Vagina (tissue), 2 donors: ENCODE measurements around the gene VAV1.

ENCODE experiments used
- POLR2A ChIP-seq, 2 donors: fragments of 450-650 bp; IDR thresholded peaks; one replicate each; pipeline ENCODE4 v1.6.1; 2017; ENCODE audit warnings: antibody characterized with exemption in 2 of 2, mild to moderate bottlenecking in 2 of 2, moderate library complexity in 2 of 2
- TF ChIP-seq, protein P1 (sequence below), 3 experiments: fragments of 450-650 bp in 2 of 3; fragments of 200-600 bp in 1 of 3; sonication (generic) in 1 of 3; IDR thresholded peaks; one replicate each; pipeline ENCODE4 v1.5.1; 2017 to 2019; ENCODE audit warnings: antibody characterized with exemption in 3 of 3, mild to moderate bottlenecking in 2 of 3, moderate library complexity in 2 of 3

DNA sequence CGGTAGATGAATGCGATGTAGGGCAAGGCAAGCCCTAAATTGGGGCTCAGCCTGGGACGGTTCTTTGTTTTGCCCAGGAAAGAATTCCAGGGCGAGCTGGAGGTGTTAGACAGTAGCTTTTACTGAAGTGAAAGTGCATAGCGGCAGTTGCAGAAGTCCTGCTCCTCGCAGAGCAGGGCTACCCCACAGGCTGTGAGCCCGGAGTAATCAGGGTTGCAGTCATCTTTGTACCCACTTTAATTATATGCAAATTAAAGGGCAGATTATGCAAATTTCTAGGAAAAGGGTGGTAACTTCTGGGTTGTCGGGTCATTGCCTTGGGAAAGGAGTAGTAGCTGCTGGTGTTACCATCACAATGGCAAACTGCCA is 30.5 kb downstream of the VAV1 start:
- TF ChIP-seq, protein P1, sequence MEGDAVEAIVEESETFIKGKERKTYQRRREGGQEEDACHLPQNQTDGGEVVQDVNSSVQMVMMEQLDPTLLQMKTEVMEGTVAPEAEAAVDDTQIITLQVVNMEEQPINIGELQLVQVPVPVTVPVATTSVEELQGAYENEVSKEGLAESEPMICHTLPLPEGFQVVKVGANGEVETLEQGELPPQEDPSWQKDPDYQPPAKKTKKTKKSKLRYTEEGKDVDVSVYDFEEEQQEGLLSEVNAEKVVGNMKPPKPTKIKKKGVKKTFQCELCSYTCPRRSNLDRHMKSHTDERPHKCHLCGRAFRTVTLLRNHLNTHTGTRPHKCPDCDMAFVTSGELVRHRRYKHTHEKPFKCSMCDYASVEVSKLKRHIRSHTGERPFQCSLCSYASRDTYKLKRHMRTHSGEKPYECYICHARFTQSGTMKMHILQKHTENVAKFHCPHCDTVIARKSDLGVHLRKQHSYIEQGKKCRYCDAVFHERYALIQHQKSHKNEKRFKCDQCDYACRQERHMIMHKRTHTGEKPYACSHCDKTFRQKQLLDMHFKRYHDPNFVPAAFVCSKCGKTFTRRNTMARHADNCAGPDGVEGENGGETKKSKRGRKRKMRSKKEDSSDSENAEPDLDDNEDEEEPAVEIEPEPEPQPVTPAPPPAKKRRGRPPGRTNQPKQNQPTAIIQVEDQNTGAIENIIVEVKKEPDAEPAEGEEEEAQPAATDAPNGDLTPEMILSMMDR (IDR thresholded peaks at IDR 0.05): no peak
- TF ChIP-seq POLR2A (IDR thresholded peaks at IDR 0.05): no peak
